Activated CD8-positive, alpha-beta T cell treated with anti-CD3 and anti-CD28 coated beads for 36 hours (primary cell): ENCODE data around the gene SPECC1. TPM values are rescaled to one million over a fixed set of nuclear protein-coding genes. Genes with fewer than 3 reads are reported as not detected.

Source experiments
- ATAC-seq: fragments of 200-7000 bp; cut with Tn5 transposase; one replicate; pipeline ENCODE4 v1.10.0; 2021; ENCODE audit warnings: mild to moderate bottlenecking, moderate library complexity
- CTCF ChIA-PET: fragments of 350-600 bp; sonication (Branson Sonifier 250); formaldehyde crosslinking; loops from one replicate; lab custom pipeline; 2021; ENCODE audit warnings: antibody characterized with exemption; lab: Charles Lee
- POLR2A ChIA-PET: fragments of 350-600 bp; sonication (Branson Sonifier 250); formaldehyde crosslinking; loops from one replicate; lab custom pipeline; 2021; ENCODE audit warnings: antibody characterized with exemption; lab: Charles Lee
- DNase-seq: peaks from one replicate; pipeline ENCODE4 v3.0.0-alpha.2; 2020
- H3K27ac Mint-ChIP-seq: one replicate; pipeline ENCODE4 v1.8.0; 2021; ENCODE audit warnings: mild to moderate bottlenecking, mixed read lengths
- H3K27me3 Mint-ChIP-seq: one replicate; pipeline ENCODE4 v1.8.0; 2021; ENCODE audit warnings: mixed read lengths
- H3K36me3 Mint-ChIP-seq: one replicate; pipeline ENCODE4 v1.8.0; 2021; ENCODE audit warnings: low read depth, mixed read lengths
- H3K4me1 Mint-ChIP-seq: one replicate; pipeline ENCODE4 v1.8.0; 2021; ENCODE audit warnings: low read depth, mixed read lengths
- H3K4me3 Mint-ChIP-seq: one replicate; pipeline ENCODE4 v1.8.0; 2021; ENCODE audit warnings: mild to moderate bottlenecking, moderate library complexity, mixed read lengths
- H3K9me3 Mint-ChIP-seq: one replicate; pipeline ENCODE4 v1.8.0; 2021; ENCODE audit warnings: mixed read lengths
- CTCF ChIP-seq: fragments of 200-600 bp; IDR thresholded peaks from one replicate; pipeline ENCODE4 v1.8.0; 2022; ENCODE audit warnings: antibody characterized with exemption, mild to moderate bottlenecking
- intact Hi-C: fragments of 100-400 bp; cut with micrococcal nuclease; formaldehyde crosslinking; loops from one replicate; pipeline ENCODE4 v1.10.0; 2022
- total RNA-seq, 2 experiments: library from RNA; stranded (reverse); gene quantifications; one replicate each; pipeline ENCODE4 v1.2.3, GENCODE V29; 2021

SPECC1 gene
- total RNA-seq, 2 experiments from 2014 or later: 9.9 to 10.3 TPM

GRCh38 chr17:20253323-20253722 is 244.2 kb downstream of the SPECC1 start:
- Mint-ChIP-seq H3K27ac (no peak overlapping the region), H3K9me3 (peaks cover under 1% of the 10 kb centered on the region), H3K4me1 (peaks cover 29% of the 10 kb centered on the region), H3K4me3 (no peak overlapping the region), H3K27me3 (no peaks in the 10 kb centered on the region), H3K36me3 (peaks cover 8% of the 10 kb centered on the region)
- ChIA-PET POLR2A (interaction anchor here (0.6 to 0.7 kb wide), 2 partner anchors 17 to 20 kb away, joined by 3 to 5 read pairs; no protein-coding TSS in a partner anchor), CTCF (no interaction called here)
- DNase-seq: no peak
- no peak for TF ChIP-seq CTCF
- no peak for ATAC-seq
- intact Hi-C loops: no loop called here

GRCh38 chr17:20254541-20254940 is 245.4 kb downstream of the SPECC1 start:
- Mint-ChIP-seq H3K27ac (no peak overlapping the region), H3K9me3 (peaks cover 5% of the 10 kb centered on the region), H3K4me3 (no peak overlapping the region), H3K27me3 (no peaks in the 10 kb centered on the region), H3K36me3 (peaks cover 13% of the 10 kb centered on the region), H3K4me1 (peaks cover 28% of the 10 kb centered on the region)
- ATAC-seq (no peak), DNase-seq (no peak)
- no peak for TF ChIP-seq CTCF
- POLR2A ChIA-PET: no interaction called here
- intact Hi-C loops: no loop called here
- CTCF ChIA-PET: no interaction called here

DNA sequence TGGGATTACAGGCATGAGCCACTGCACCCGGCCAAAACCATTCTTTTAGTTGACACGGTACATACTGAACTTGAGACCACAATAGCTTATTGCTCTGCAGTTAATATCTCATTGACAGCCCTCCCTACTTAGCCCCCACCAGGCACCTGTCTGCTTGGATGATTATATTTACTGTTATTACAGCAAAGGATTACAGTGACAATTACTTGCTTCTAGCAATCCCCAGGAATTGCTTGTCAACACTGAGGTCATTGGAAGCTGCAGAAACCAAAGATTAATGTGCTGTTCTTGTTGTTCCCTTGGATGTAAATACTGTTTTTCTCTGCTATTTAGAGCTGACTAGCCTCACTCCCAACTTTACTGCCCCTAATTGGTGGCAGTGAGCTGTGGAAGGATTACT is 247.0 kb downstream of the SPECC1 start:
- Mint-ChIP-seq H3K27ac (no peak overlapping the region), H3K4me3 (no peak overlapping the region), H3K36me3 (peaks cover 11% of the 10 kb centered on the region), H3K4me1 (peaks cover 23% of the 10 kb centered on the region), H3K9me3 (peaks cover 5% of the 10 kb centered on the region), H3K27me3 (no peaks in the 10 kb centered on the region)
- ChIA-PET POLR2A (no interaction called here), CTCF (interaction anchor here (0.9 to 1.8 kb wide), 3 partner anchors 10 to 29 kb away, joined by 4 to 7 read pairs (median 6); no protein-coding TSS in a partner anchor)
- no peak for DNase-seq
- no peak for ATAC-seq
- TF ChIP-seq CTCF: no peak
- intact Hi-C loops: no loop called here

DNA sequence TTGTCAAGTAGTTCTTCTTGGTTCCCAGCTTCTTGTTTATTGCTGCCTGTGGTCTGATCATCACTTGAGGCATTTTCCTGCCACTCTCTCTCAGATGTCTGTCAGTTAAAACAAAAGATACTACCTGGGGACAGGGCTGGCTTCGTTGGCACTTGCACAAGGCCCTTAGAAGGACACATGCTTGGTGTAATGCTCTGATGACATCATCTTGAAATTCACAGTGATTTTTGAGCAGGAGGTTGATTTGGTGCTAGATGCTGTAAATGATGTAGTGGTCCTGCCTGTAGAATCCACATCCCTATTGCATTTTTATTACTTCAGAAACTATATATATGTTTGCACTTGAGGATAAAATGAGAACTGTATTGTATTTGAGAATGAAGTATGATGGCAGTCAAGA is 247.8 kb downstream of the SPECC1 start:
- Mint-ChIP-seq H3K36me3 (peaks cover 11% of the 10 kb centered on the region), H3K27me3 (no peaks in the 10 kb centered on the region), H3K27ac (no peak overlapping the region), H3K4me3 (no peak overlapping the region), H3K9me3 (peaks cover 5% of the 10 kb centered on the region), H3K4me1 (peaks cover 27% of the 10 kb centered on the region)
- ChIA-PET CTCF (interaction anchor here (1.3 to 1.8 kb wide), 2 partner anchors 10 to 23 kb away, joined by 4 to 6 read pairs; no protein-coding TSS in a partner anchor), POLR2A (no interaction called here)
- DNase-seq (no peak), ATAC-seq (no peak)
- TF ChIP-seq CTCF: no peak
- intact Hi-C loops: no loop called here

- ChIA-PET CTCF (no interaction called here), POLR2A (no interaction called here)
- H3K4me3 Mint-ChIP-seq: no peak overlapping the region
- intact Hi-C loops: no loop called here
- no peak for TF ChIP-seq CTCF
- H3K4me1 Mint-ChIP-seq: peaks cover 35% of the 10 kb centered on the region
- no peak for ATAC-seq
- no peak for DNase-seq
- H3K9me3 Mint-ChIP-seq: peaks cover 5% of the 10 kb centered on the region
- H3K27ac Mint-ChIP-seq: no peak overlapping the region
- H3K36me3 Mint-ChIP-seq: peaks cover 11% of the 10 kb centered on the region
- no peaks in the 10 kb centered on the region for H3K27me3 Mint-ChIP-seq
Observed at GRCh38 chr17:20257798-20258197, 248.6 kb downstream of the SPECC1 start.
